22Rv1 (cell line): ENCODE measurements around the gene TPH1.

ENCODE experiments used
- H3K27ac ChIP-seq: fragments of 450-650 bp; 2 replicates; pipeline ENCODE4 v1.5.1; 2017
- ZFX ChIP-seq: fragments of 450-650 bp; IDR thresholded peaks from 2 replicates; pipeline ENCODE4 v1.6.1; 2017; ENCODE audit warnings: antibody characterized with exemption, borderline replicate concordance
- TF ChIP-seq, protein P1 (sequence below): fragments of 450-650 bp; IDR thresholded peaks from 2 replicates; pipeline ENCODE4 v1.5.1; 2017; ENCODE audit warnings: mild to moderate bottlenecking

The TPH1 gene

DNA sequence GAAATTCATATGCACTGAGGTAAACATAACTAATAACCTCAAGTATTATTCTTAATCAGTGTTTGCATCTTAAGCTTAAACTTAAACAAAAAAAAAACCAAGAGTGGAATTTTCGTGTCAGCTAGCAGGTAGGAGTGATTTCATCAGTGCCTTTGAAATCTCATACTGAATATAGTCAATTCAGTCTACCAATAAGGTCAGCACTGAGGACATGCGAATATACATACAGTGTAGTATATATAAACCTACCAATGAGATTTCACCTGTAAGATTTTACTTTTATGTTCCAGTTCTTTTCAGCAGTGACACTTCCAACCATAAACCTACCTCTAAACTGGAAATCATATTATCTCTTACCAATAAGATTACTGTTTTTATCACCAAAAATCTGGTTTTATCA, 32.8 kb upstream of the TPH1 start:
- no peak for TF ChIP-seq ZFX
- TF ChIP-seq, protein P1, sequence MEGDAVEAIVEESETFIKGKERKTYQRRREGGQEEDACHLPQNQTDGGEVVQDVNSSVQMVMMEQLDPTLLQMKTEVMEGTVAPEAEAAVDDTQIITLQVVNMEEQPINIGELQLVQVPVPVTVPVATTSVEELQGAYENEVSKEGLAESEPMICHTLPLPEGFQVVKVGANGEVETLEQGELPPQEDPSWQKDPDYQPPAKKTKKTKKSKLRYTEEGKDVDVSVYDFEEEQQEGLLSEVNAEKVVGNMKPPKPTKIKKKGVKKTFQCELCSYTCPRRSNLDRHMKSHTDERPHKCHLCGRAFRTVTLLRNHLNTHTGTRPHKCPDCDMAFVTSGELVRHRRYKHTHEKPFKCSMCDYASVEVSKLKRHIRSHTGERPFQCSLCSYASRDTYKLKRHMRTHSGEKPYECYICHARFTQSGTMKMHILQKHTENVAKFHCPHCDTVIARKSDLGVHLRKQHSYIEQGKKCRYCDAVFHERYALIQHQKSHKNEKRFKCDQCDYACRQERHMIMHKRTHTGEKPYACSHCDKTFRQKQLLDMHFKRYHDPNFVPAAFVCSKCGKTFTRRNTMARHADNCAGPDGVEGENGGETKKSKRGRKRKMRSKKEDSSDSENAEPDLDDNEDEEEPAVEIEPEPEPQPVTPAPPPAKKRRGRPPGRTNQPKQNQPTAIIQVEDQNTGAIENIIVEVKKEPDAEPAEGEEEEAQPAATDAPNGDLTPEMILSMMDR, result no peak
- H3K27ac ChIP-seq, result no peak overlapping the region

DNA sequence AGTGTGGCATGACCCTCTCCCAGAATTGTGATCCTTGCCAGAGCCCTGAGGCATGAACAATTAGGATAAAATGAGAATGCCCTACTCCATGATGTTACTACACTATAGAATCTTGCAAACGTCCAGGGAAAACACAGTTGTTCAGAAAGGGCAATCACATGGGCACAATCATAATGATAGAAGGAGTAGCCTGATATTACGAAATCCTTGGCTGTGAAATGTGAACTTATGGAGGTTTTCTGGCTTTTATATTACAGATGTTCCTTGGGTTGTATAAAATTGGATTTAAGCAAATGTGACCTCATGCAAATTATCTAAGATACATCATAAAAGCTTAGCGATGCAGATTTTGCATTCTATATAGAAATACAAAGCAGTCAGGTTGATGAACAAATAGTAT, 29.4 kb upstream of the TPH1 start:
- TF ChIP-seq ZFX, result no peak
- TF ChIP-seq, protein P1, result no peak
- H3K27ac ChIP-seq, result no peak overlapping the region

DNA sequence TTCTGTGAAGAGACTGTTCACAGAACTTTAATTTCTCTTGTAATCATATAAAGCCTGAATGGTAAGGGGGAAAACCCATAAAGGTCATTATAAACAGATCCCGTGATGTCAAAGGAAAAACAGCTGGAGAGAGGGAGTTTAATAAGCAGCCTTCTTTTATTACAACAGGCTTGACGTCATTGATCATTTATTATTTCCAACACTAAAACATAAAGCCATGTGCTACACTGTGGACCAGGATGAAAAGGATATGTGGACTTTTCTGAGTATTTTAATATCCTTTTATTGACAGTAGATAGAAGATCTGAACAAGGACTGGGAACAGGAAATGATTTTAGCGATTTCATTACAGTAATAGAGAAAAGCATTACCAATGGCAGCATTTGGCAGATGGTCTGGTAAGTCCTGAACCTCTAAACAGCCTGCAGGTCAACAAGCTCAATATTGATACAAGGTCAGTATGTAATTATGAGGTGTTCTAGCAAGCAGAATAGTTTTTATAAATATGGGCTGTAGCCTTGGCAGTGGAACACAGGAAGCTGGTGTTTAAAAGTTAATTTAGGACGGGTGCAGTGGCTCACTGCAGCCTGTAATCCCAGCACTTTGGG, 25.1 kb upstream of the TPH1 start:
- TF ChIP-seq, protein P1, result no peak
- TF ChIP-seq ZFX, result no peak

DNA sequence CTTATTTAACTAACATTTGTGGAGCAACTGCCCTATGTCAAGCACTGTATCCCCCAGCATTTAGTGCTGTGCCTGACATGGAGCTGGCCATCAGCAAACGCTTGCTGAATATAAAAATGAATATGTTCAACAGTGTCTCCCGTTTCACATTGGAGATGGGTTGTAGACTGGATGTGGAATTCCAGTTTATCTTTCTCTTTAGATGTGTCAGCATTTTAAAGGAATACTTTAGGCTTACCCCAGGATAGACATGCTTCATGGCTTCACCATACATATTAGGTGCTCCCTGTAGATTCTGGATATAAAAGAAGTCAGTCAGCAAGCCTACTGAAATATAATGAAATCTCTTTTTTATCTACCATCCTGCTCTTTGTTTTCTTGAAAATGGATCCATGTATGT, 21.3 kb upstream of the TPH1 start:
- TF ChIP-seq ZFX, result no peak
- TF ChIP-seq, protein P1, result no peak
- no peak overlapping the region for H3K27ac ChIP-seq

More for the DNA sequence above, 25.1 kb upstream of the TPH1 start:
- H3K27ac ChIP-seq, result no peak overlapping the region

DNA sequence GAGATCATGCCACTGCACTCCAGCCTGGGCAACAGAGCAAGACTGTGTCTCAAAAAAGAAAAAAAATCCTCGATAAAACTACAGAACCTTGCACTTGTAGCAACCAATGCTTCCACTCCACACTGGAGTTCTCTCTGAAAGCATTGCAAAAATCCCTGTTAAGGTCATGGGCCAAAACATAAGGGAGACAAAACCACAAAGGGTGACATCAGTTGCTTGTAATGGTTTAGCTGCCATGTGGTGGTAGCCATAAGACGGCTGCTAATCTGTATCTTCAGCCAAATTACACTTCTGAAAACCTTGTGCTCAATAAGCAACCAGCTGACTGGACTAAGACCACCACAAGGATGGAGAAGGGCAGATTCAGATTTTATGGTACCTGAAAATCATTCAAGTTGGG, 20.6 kb upstream of the TPH1 start:
- no peak overlapping the region for H3K27ac ChIP-seq
- TF ChIP-seq, protein P1, result no peak
- no peak for TF ChIP-seq ZFX

DNA sequence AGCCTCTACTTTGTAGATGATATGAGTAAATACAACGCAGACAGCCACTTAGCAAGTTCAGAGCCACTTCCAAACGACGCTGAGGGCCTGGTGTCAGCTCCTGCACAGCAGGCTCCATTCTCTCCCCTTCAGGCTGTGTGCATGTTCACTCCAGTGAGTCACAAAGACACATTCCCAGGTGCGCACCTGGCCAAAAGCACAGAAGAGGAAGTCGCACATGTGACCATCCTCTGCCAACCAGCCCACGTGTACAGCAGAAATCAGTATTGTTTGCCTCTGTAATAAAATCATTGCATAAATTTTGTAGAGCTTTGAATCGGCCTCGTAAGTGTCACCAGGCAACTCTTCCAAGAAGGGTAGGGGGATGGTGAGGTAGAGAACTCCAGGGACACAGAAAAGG, 19.5 kb upstream of the TPH1 start:
- no peak for TF ChIP-seq ZFX
- TF ChIP-seq, protein P1, result no peak

DNA sequence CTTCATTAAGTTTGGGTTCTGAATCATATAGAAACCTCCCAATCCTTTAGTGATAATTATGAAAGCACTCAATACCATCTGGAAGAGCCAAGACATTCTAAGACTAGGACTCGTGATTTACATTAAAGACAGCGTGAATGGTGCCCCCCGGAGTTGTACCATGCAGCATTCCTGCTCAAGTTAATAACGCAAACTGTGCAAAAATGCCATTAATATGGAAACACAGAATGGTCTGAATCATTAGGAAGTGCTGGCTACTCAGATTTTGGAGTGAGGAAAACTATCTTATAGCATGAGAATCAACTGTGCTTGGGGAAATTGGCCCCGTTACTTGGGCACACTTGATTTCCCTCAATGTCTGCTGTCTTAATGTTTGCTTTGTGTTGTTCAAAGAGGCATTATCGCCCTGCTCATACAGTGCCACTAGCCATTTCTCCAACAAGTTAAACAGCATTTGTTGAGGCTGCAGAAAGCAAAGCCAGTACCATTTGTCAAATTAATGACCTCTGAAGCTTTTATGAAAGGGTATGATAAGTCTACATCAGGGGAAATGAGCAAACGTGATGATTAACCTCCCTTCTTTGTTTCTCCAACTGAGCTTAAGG, 18.5 kb upstream of the TPH1 start:
- peak overlapping the region; percentile 80 for H3K27ac ChIP-seq
- TF ChIP-seq, protein P1, result no peak
- no peak for TF ChIP-seq ZFX

More for the DNA sequence above, 19.5 kb upstream of the TPH1 start:
- H3K27ac ChIP-seq, result no peak overlapping the region
